Measurements from ENCODE around the gene CDX2.
"Not testable (repeated sequence)": the region's sequence is repeated elsewhere in the genome, so short reads cannot be mapped to it uniquely, and the experiment has no call there.

Gene CDX2, protein sequence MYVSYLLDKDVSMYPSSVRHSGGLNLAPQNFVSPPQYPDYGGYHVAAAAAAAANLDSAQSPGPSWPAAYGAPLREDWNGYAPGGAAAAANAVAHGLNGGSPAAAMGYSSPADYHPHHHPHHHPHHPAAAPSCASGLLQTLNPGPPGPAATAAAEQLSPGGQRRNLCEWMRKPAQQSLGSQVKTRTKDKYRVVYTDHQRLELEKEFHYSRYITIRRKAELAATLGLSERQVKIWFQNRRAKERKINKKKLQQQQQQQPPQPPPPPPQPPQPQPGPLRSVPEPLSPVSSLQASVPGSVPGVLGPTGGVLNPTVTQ

DNA sequence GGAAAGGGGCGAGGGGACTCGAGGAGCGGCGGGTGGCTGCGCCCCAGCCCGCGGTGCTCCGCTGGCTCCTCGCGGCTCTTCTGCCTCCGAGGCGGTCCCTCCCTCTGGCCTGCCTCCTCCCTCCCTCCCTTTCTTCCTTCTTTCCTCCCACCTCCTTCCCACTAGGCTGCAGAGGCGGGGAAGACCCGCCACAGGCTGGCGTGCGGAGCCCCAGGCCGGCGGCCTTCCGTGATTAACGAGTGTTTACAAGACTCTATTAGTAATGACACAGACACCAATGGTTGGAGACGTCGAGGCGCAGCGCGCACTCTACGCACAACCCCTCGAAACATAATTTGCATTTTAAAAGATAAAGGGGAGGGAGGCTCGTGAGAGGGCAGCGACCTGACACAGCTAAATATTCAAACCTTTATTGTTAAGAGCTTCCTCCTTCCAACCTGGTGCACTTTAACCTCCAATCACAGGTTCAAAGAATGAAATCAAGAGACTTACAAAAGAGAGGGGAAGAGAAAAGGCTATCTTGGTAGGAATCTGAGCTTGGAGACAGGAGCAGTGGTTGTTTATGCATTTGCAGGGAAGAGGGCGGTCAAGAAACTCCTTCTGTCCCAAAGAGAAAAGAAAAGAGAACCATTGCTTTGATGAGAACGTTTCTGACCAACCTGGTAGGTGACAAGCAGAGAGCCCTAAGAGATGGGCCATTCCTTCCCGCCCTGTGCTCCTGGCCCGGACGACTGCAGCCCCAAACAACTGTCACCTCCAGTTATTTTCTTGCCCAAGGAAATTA, at the start of gene CDX2:
TSS of gene CDX2 (minus strand) at position 234 of the 784 bp plus-strand sequence. CDS start 309 bp downstream, outside the sequence.
- no peak for DNase-seq (ENCODE audit: low read depth)

DNA sequence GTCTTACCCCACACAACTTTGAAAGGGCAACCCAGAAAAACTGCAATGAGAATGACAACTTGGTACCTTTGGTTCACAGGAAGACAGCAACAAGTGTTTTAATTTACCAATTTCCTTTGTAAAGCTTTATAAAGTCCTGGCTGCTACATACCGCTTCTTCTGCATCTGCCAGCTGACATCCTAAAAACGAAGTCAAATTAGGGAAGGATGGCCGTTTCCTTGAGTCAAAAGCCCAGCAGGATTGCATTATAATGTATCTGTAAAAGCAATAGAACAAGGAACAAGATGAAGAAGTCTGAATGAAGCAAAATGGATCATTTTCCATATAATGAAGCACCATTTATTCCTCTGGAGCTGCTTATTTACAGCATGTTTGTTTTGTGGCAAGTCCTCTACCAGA, 45.2 kb upstream of the CDX2 start:
- DNase-seq (ENCODE audit: low read depth), result no peak

DNA sequence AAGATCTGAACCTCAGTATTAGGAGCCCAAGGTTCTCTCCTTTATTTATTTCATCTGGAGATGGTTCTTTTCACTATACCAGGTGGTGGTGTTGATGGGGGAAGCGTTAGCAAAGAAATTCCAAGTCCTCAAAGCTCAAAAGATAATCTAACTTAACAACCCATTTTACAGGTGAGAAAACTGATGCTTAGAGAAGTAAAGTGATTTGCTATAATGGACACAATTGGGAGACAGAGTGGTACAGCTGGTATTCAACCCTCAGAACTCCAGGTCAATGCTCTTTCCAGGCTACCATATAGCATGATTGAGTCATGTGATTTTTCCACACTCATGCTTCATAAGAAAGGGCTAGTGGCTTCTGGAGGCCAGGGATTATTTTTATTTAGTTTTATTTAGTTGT, 44.4 kb upstream of the CDX2 start:
- DNase-seq (ENCODE audit: low read depth), result no peak

DNA sequence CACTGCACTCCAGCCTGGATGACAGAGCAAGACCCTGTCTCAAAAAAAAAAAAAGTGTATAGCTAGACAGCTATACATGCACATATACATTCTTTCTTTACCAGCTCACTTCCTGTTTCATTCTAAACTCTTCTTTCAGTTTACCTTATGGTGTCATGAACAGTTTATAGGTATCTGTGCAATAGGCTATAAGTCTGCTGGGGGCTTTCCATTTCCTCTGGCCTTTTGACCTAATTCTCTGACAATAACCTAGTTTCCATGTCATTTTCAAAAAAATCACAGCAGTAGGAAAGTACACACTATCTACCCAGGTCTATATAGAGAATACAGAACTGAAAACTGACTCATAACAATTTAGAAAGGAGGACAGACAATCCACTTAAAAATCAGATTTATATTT, 43.8 kb upstream of the CDX2 start:
- DNase-seq (ENCODE audit: low read depth), result no peak

DNA sequence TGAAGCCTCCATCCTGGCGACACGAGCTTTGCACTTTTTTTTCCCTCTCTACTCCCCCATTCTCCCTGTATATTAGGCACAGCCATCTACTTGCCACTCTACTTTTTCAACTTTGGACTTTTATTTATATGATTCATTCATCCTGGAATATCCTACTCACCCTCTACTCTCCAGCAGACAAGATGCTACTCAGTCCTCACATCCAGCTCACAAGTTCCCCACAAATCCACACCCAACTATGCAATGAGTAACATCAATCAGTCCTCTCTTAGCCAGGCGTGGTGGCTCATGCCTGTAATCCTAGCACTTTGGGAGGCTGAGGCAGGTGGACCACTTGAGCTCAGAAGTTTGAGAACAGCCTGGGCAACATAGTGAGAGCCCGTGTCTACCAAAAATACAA, 43.3 kb upstream of the CDX2 start:
- DNase-seq (ENCODE audit: low read depth), result no peak

DNA sequence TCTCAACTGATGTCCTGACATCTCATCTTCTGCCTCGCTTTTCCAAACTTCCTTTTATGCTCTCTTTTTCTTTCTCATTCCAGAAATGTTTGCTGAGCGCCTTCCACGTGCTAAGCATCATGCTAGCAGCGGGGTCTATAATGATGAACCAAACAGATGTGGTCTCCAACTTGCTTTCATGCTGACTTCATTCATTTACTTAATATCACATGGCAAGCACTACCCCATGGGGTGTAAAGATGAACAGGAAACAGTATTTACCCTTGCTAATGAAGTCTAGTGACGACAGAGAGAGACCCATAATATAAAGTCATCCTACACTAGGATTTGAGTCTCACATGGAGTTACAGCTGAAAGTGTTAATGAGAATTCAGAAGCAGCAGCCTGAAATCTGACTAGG, 40.9 kb upstream of the CDX2 start:
- no peak for DNase-seq (ENCODE audit: low read depth)

DNA sequence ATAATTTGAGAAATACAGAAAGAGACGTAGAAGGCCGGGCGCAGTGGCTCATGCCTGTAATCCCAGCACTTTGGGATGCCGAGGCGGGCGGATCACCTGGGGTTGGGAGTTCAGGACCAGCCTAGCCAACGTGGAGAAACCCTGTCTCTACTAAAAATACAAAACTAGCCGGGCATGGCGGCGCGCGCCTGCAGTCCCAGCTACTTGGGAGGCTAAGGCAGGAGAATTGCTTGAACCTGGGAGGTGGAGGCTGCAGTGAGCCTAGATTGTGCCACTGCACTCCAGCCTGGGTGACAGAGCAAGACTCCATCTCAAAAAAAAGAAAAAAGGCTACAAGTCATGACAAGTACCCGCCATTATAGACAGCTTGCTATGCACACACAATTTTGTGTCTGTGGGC, 35.9 kb upstream of the CDX2 start:
- DNase-seq (ENCODE audit: low read depth), result not testable (repeated sequence)

DNA sequence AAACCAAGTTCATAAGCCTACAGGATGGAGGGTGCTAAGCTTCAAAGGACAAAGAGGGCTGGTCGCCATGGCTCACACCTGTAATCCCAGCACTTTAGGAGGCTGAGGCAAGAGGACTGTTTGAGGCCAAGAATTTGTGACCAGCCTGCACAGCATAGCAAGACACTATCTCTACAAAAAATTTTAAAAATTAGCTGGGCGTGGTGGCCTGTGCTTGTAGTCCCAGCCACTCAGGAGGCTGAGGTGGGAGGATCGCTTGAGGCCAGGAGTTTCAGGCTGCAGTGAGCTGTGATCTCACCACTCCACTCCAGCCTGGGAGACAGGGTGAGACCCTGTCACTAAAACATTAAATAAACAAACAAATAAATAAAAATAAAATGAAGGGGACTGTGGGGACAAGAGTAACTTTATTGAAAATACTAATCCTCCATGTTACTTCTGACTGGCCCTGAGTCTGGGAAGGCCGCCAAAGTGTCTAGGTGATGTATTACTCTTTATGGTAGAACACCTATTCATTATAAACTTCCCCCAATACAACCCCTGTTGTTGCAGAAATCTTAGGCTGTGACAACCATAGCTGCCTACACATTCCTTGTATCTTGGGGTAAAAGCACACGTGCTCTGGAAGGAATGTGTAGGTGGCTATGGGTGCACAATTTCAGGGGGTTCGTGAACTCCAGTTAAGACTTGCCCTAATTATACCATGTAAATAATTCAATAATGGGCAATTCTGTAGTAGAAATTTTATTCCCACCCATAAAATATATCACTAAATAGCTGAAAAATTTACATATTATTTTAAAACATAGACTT, 34.0 kb upstream of the CDX2 start:
- DNase-seq (ENCODE audit: low read depth), result no peak

DNA sequence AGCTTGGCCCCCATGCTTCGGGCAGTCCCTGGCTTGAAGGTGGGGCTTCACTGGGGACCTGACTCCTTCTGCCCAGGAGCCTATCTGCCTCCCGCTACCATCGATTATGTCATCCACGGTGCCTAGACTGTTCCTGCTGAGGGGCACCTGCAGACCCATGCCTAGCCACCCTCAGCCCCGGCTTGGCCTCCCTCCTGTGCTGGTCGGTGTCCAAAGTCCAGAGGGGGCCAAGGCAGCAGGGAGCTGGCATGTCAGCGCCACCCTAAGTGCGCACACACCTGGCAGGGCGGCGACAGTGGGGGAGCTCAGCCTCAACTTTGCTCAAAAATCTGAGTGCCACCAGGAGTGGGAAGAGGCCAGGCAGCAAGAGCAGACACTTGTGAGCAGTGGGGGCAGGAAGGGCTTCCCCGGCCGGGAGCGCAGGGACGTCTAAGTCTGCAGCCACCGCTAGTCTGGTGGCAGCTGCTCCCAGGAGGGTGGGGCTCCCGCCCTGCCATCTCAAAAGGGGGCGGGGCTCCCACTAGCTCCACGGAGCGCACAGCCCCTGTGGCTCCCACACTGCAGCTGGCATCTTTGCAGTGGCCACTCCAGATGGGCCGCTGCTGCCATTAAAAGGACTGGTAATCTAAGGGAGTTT, 32.8 kb upstream of the CDX2 start:
- DNase-seq (ENCODE audit: low read depth), result no peak

DNA sequence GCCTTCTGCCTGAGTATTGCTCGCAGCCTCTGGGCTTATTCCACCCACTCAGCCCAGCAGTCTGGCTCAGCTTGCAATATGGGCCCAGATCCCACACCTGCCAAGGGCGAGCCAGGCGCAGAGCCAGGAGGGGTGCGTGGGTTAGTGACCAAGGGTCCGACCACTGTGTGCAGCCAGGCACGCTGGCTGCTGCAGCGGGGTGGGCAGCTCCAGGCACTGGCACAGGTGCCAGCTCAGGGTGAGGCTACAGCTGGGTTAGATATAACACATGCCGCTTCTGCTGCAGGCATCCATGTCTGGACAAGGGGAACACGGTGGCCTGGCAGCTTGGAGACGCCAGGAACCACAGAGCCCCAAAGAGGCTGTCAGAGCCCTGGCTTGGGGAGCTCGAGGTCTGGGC, 31.9 kb upstream of the CDX2 start:
- no peak for DNase-seq (ENCODE audit: low read depth)

DNA sequence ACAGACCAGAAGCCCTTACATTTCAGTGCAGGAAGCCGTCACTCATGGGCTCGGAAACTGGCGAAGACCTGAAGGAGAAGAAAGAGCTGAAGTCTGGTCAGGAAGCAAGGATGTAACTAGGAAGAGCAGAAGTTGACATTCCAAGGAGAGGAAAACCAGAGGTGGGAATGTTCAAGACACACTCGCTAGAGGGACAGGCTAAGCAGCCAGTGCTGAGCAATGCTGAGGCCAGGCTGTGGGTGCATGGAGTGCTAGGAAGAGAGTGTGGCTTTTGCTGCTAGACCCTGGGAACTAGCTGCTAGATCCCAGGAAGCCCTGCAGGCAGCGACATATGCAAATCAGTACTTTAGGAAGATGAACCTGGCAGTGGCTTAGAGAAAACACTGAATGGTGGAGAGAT, 31.5 kb upstream of the CDX2 start:
- no peak for DNase-seq (ENCODE audit: low read depth)

DNA sequence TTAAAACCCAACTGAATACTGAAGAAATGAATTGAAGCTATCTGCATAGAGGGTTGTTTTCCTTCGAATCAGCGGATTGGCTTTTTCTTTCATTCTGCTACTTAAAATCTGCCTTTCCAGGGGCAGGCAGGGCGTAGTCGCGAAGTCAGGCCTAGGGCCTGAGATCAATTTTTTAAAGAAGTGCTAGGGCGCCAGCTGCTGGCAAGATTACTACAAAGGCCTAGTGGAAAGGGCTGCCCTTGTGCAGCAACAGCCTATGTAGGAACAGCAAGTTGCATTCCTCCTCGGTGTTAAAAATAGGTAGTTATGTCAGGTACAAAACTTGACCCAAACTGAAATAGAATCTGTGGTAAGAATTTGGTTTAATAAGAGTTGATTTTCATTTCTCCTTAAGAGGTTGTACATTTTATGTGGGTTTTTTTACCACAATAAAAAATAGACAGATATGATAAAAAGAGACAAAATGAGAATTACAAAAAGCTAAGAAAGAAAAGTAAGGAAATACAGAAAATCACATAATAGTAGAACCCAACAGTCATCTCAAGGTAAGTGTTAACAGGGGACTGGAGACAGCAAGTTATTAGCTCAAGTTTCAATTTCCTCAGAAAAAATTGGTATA, 28.9 kb upstream of the CDX2 start:
- DNase-seq (ENCODE audit: low read depth), result no peak

DNA sequence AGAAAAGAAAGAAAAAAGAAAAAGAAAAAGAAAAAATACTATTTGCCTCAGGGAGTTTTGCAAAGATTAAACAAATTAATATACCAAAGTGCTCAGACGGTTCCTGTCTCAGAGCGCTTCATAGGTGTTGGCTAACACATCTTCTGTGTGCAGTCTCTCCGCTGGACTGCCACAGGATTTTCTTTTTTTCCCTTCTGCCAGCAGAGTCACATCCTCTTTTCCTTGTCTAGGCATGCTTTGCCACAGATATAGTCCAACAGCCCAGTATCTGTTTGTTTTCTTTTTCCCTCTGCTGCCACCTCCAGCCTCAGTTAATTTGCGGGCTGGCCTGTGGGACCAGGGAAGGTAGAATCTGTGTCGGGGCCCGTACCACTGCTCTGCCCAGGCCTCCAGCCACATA, 22.8 kb upstream of the CDX2 start:
- no peak for DNase-seq (ENCODE audit: low read depth)

DNA sequence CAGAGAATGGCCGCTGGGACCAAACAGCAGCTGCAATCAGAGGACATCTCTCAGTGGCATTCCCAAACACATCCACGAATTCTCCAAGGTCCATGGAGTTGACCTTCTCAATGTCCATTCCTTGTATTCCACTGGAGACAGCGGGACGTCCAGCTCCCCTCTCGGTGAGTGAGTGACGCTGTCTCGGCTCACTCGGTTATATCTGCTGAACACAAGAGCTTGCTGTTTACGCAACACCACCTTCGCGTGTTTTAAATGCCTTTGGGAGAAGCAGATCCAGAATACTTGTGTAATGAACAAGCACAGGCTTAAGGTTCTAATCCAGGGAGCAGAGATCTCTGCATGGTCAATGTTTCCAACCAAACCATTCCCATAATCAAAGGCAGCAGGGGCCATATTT, 19.4 kb upstream of the CDX2 start, which contains the start of gene URAD:
TSS of gene URAD (minus strand) at position 174 of the 400 bp plus-strand sequence. CDS start at position 118, 56 bp downstream.
- DNase-seq (ENCODE audit: low read depth), result no peak

DNA sequence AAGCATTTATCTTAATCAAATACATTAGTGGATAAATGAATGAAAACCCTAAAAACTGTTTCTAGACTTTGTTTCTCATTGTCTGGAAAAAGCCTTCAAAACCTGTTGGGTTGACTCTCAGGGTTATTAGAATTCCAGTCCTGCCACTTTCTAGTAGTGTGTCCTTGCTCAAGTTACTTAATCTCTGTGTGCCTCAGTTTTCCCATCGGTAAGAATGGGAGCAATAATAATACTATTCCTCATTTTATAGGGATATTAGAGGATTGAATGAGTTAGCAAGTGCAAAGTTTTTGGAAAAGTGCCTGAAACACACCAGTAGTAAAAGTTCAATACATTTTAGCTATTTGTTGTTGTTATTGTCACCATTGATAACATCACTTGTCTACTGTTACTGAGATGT, 16.5 kb upstream of the CDX2 start:
- no peak for DNase-seq (ENCODE audit: low read depth)

DNA sequence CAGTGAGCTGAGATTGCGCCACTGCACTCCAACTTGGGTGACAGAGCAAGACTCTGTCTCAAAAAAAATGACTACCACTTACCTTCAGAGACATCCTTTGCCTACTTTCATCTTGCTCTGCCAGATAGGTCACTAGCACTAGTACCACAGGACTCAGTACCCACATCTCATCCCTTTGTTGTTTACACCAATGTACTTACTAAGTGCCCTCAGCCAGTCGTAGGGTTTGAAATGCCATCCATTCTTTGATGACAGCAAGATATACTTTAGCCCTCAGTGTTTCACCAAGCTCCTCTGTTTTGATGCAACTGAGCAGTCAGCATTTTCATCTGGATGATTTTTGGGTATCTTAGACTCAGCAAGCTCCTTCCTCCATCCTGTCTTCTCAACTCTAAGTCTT, 13.2 kb upstream of the CDX2 start:
- no peak for DNase-seq (ENCODE audit: low read depth)

DNA sequence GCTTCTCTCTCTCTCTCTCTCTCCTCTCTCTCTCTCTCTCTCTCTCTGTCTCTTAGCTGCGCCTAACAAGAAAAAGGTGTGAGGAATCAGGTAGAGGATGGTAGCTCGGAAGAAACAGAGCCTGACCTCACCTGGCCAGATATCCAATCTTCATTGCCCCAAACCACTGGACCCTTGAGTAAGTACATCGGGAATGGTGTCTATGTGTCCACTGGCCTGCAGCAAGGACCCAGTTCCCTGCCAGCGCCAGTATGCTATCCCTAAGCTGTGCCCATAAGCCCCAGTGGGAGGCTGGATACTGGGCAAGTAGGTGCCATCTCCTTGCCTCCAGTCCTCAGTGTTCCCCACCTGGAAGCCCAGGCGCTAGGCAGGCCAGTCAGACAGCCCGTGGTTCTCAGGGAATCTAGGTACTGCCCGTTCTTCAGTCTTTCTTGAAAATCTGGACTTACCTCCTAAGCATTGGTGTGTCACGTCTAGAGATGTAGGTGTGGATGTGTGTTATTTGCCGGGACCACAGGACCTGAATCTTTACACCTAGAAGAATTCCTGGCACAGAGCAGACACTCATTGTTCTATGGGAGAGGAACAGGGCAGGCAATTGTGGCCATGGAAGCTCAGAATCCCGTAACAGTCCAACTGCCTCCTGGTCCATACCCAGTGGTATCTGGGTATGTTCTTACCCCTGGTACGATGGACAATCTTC, 12.0 kb upstream of the CDX2 start:
- DNase-seq (ENCODE audit: low read depth), result no peak

DNA sequence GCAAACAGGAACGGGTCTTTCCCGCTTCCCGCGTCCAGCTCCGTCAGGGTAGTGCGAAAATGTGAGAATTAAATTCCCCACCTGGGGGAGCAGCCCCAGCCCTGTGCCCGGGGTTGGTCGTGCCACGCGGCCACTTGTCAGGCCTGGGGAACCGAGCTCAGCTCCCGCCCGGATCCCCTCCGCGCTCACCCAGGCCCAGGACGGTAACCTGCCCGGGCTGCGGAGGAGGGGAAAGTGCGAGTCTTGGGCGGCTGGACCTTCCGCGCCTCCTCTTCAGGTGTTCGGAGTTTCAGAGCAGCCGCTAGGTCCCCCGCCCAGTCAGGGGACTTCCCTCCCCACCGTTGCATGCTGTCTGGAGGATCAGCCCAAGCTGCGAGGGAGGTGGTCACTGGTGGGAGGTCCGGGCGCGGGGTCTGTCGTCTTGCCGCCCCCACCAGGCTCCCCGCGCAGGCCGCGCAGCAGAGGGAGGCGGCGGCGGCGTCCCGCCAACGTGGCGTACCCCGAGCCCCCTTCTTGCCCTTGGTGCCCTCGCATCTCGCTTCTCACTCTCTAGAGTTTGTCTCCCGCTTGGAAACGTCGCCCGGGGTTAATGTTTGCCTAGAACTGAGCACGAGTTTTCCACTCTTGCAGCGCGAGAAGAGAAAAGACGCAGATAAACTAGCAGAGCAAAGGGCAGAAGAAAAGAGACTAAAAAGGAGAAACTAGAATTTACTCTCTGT, 11.3 kb upstream of the CDX2 start:
- no peak for DNase-seq (ENCODE audit: low read depth)

DNA sequence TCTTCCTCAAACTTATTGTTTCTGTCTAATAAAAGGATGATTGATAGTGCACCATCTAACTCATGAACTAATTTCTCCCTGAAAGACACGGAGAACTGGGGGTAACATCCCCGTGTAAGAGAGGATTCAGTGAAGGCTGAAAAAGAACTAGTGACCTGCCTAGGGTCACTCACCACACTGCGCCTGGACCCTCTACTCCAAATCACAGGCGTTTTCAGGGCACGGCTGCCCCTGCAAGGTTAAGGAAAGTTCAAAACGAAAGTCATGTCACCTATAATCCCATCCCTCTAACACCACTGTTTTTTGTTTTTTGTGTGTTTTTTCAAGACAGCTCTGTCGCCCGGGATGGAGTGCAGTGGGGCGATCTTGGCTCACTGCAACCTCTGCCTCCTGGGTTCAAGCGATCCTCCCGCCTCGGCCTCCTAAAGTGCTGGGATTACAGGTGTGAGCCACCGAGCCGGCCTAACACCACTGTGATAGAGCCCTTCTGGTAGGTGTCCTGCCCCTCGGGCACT, 10.7 kb upstream of the CDX2 start:
- DNase-seq (ENCODE audit: low read depth), result no peak

DNA sequence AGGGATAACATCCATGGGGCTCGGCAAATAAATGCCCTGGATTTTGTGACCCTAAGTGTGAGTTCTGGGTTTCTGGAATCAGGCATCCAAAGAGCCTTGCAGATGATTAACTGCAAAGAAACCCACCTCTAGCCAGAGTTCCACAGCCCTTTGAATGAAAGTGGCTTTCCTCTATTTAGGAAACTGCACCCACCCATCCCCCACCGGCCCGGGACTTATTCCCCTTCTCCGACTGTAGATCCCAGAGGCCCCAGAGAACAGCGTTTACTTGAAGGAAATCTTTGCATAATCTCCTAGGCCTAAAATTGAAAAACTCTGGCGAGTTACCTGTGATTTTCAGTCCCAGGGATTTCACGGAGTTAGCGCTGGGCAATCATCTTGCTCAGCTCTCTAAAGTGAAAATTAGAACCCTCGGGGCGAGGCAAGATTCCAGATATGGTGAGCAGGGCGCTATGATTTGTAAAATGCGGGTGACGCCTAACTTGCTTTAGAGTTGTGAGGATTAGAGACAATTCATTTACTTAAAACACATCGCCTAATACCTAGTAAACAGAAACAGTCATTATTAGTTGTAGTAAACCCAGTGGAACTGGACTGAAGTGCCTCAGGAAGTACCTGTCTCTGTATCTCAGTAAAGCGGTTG, 10.0 kb upstream of the CDX2 start:
- DNase-seq (ENCODE audit: low read depth), result no peak
